NT2/D1 (cell line): Measurements from ENCODE around the gene ENGASE.

ENCODE experiments used
- DNase-seq: peaks from one replicate; pipeline ENCODE4 v3.0.0-alpha.2; 2011; ENCODE audit warnings: low read depth, low spot score
- H3K27me3 ChIP-seq: 2 replicates; pipeline ENCODE4 v1.6.0; 2011; ENCODE audit warnings: mild to moderate bottlenecking; ENCODE audit not compliant: insufficient read length, insufficient read depth
- H3K36me3 ChIP-seq: 2 replicates; pipeline ENCODE4 v1.6.1; 2011; ENCODE audit warnings: mild to moderate bottlenecking, low read length, mixed read lengths; ENCODE audit not compliant: insufficient read depth, insufficient read length
- H3K4me1 ChIP-seq: 2 replicates; pipeline ENCODE4 v1.5.1; 2011; ENCODE audit not compliant: insufficient read depth, insufficient read length
- H3K4me3 ChIP-seq: 2 replicates; pipeline ENCODE4 v1.5.1; 2011; ENCODE audit warnings: low read depth; ENCODE audit not compliant: insufficient read length
- H3K9ac ChIP-seq: 2 replicates; pipeline ENCODE4 v1.6.0; 2011; ENCODE audit warnings: low read depth; ENCODE audit not compliant: insufficient read length
- H3K9me3 ChIP-seq: 2 replicates; pipeline ENCODE4 v1.5.1; 2011; ENCODE audit warnings: mild to moderate bottlenecking, low read length; ENCODE audit not compliant: insufficient read depth
- SUZ12 ChIP-seq: IDR thresholded peaks from 2 replicates; pipeline ENCODE4 v1.6.1; 2011; ENCODE audit not compliant: insufficient read length, insufficient read depth; ENCODE audit errors: extremely low read depth
- YY1 ChIP-seq: IDR thresholded peaks from 2 replicates; pipeline ENCODE4 v1.6.1; 2011; ENCODE audit not compliant: insufficient read length, insufficient read depth
- ZNF274 ChIP-seq: IDR thresholded peaks from 2 replicates; pipeline ENCODE4 v1.6.1; 2011; ENCODE audit warnings: mild to moderate bottlenecking, low read depth, low read length

The ENGASE gene

DNA sequence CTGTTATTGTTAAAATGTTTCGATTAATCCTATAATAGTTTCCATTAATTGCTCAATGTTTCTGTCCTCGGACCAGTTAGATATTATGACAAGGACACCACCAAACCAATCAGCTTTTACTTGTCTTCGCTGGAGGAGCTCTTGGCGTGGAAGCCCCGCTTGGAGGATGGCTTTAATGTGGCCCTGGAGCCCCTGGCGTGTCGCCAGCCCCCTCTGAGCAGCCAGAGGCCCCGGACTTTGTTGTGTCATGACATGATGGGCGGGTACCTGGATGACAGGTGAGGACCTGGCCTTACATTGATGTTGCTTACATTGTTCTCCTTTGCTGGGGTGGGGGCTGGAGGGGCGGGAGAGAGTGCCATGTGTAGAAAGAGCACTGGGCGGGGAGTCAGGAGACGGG is 3.0 kb downstream of the ENGASE start:
- H3K27me3 ChIP-seq, result peaks cover 19% of the 10 kb centered on the region
- DNase-seq, result no peak
- H3K4me3 ChIP-seq, result no peak overlapping the region
- H3K9me3 ChIP-seq, result no peaks in the 10 kb centered on the region
- H3K36me3 ChIP-seq, result peaks cover 47% of the 10 kb centered on the region
- H3K9ac ChIP-seq, result no peak overlapping the region
- H3K4me1 ChIP-seq, result no peaks in the 10 kb centered on the region
- no peak for TF ChIP-seq YY1
- no peak for TF ChIP-seq SUZ12
- no peak for TF ChIP-seq ZNF274

DNA sequence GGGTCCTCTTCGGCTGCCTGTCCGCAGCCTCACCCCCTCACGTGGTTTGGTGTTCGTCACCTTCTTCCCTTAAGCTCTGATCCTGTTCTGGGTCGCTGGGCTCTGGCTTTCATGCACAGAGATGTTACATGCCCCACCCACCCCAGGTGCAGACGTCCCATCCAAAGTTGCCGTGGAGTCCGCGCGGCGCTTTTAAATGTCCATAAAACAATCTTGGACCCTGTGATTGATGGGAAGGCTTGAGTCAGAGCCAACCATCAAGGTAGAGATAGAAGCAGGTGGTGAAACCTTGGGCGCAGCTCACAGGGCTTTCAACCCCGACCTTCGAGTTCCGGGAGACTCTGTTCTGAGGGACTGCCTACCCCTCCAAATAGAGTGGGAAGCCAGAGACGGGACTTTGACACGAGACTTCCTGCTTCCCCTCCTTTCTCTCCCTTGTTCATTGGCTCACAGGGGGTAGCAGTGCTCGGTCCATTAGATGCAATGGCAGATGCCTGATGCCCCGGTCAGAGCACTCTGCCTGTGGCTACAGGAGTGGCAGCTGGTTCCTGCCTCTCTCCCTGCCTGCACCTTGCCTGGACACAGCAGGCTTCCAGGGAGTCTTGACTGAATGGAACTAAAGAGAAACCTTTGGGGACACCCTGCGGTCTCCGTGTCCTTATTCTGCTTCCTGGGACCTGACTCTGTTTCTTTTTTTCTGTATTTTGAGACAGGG is 4.0 kb downstream of the ENGASE start:
- Histone ChIP-seq H3K4me1 (no peaks in the 10 kb centered on the region), H3K4me3 (no peak overlapping the region), H3K9me3 (no peaks in the 10 kb centered on the region), H3K27me3 (peaks cover 15% of the 10 kb centered on the region), H3K36me3 (peaks cover 55% of the 10 kb centered on the region), H3K9ac (no peak overlapping the region)
- DNase-seq, result no peak
- no peak for TF ChIP-seq ZNF274
- no peak for TF ChIP-seq SUZ12
- TF ChIP-seq YY1, result no peak

DNA sequence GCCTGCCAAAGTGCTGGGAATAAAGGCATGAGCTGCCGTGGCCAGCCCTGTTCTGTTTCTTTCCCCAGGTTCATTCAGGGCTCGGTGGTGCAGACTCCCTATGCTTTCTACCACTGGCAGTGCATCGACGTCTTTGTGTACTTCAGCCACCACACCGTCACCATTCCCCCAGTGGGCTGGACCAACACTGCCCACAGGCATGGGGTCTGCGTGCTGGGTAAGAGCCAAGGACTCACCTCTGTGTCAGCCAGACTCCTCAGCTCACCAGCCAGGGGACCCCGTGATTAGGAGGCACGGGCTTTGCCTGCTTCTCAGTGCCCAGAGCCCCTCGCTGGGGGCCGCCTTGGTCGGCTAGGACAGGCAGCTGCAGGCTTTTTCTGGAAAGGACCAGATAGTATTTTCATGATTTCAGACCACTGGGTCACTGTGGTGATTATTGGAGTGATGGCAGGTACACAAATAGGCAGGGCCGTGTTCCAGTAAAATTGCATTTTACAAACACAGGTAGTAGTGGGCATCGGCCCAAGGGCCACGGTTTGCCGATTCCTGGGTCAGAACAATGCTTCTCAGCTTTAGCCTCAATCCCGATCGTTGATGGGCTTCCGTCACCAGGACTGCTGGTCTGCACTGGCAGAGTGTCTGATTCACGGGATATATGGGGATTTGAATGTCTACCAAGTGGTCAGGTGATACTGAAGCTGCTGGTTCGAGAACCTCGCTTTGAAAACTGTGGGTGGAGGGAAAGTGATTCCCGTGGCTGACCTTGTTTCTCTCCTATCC is 5.0 kb downstream of the ENGASE start:
- Histone ChIP-seq H3K4me1 (peaks cover 1% of the 10 kb centered on the region), H3K9ac (no peak overlapping the region), H3K27me3 (peaks cover 12% of the 10 kb centered on the region), H3K36me3 (peaks cover 63% of the 10 kb centered on the region), H3K9me3 (no peaks in the 10 kb centered on the region), H3K4me3 (no peak overlapping the region)
- DNase-seq, result no peak
- TF ChIP-seq SUZ12 (no peak), ZNF274 (no peak), YY1 (no peak)

DNA sequence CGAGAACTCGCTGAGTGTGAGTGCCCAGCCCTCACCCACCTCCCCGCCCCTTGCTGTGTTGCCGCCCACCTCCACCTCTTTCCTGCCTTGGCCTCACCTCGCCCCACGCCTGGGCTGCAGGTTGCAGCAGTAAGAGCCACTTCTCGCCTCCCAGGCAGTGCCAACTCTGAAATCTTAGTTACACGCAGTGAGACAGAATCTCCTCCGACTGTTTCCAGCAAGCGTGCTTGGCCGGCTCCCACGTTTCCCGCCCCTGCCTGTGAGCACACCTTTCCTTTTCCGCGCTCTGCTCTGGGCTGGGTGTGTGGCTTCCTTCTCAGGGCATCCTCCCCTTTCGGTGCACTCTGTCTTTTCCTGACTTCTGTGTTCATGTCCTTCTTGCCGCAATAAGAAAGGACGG is 5.7 kb downstream of the ENGASE start:
- no peak overlapping the region for H3K4me3 ChIP-seq
- no peak overlapping the region for H3K9ac ChIP-seq
- H3K9me3 ChIP-seq, result no peaks in the 10 kb centered on the region
- H3K4me1 ChIP-seq, result peaks cover 4% of the 10 kb centered on the region
- TF ChIP-seq ZNF274 (no peak), YY1 (no peak), SUZ12 (no peak)
- no peak for DNase-seq
- H3K36me3 ChIP-seq, result peaks cover 71% of the 10 kb centered on the region
- H3K27me3 ChIP-seq, result peaks cover 7% of the 10 kb centered on the region

DNA sequence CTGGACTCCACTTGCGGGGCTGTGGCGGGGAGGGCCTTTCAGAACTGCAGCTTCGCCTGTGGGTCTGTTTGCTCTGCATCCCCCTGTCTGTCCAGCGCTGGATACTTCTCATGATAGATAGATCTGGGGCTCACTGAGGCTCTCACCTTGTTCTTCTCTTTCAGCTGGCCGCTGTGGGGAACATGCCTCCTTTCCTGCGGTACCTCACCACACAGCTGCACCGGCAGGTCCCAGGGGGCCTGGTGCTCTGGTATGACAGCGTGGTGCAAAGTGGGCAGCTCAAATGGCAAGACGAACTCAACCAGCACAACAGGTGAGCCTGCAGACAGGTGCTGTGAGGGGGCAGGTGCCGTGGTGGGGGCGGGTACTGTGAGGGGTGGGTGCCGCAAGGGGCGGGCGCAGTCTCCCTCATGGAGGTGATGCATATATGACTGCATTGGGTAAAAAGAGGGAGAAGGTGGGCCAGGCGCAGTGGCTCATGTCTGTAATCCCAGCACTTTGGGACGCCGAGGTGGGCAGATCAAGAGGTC is 6.2 kb downstream of the ENGASE start:
- TF ChIP-seq SUZ12 (no peak), ZNF274 (no peak), YY1 (no peak)
- no peak for DNase-seq
- Histone ChIP-seq H3K27me3 (peaks cover 3% of the 10 kb centered on the region), H3K4me3 (no peak overlapping the region), H3K9ac (no peak overlapping the region), H3K4me1 (peaks cover 4% of the 10 kb centered on the region), H3K9me3 (no peaks in the 10 kb centered on the region), H3K36me3 (peaks cover 76% of the 10 kb centered on the region)

DNA sequence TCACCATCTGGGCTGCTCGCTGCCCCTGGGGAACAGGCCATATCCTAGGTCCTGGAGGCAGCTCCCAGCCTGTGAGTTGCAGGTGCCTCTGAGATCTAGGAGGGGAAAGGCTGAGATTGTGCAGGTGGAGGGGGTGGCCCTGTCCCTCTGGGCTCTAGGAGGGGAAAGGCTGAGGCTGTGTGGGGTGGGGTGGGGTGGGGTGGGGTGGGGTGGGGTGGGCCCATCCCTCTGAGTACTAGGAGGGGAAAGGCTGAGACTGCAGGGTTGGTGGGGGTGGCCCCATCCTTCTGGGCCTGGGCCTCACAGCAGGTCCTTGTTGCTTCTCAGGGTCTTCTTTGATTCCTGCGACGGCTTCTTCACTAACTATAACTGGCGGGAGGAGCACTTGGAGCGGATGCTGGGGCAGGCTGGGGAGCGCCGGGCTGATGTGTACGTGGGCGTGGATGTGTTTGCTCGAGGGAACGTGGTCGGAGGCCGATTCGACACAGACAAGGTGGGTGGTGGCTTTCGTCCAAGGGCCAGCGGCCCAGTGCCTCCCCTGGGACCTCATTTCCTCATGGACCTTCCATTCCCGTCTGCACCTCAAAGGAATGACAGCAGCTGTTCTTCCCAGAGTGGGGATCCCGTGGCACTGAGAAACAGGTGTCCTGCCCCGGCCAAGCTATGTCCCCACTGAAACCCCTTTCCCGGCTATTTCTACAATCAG is 7.1 kb downstream of the ENGASE start:
- Histone ChIP-seq H3K36me3 (peaks cover 79% of the 10 kb centered on the region), H3K4me3 (no peak overlapping the region), H3K9ac (no peak overlapping the region), H3K27me3 (no peaks in the 10 kb centered on the region), H3K4me1 (peaks cover 4% of the 10 kb centered on the region), H3K9me3 (no peaks in the 10 kb centered on the region)
- TF ChIP-seq SUZ12 (no peak), YY1 (no peak), ZNF274 (no peak)
- no peak for DNase-seq
